HG02642 (cell line): Measurements from ENCODE around the gene CCBE1.
"Not testable (repeated sequence)": the region's sequence is repeated elsewhere in the genome, so short reads cannot be mapped to it uniquely, and the experiment has no call there.

Experiments
- ATAC-seq: cut with Tn5 transposase; IDR thresholded peaks from one replicate; pipeline ENCODE4 v1.9.1; 2021; ENCODE audit warnings: mild to moderate bottlenecking; ENCODE audit not compliant: unreplicated experiment, poor library complexity

Gene CCBE1

GRCh38 chr18:59686260-59686659, 11.0 kb downstream of the CCBE1 start:
- no peak for ATAC-seq

GRCh38 chr18:59685501-59685900, 11.7 kb downstream of the CCBE1 start:
- ATAC-seq, result no peak

DNA sequence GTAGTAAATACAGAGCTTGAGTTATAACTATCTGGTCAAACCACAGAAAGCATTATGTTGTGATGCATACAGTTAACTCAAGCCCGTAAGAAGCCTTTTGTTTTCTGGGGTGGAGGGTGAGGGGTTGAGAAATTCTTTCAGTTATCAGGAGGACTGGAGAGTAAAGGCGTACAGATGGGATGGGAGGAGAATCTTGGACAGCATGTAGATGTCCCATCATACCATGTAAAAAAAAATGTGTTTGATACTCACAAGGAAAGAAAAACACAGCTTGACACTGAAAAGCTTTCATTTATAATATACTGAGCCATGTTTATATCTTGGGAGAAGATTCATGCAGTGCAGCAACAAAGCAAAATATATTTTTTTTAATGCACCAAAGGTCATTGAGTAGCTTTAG, 12.4 kb downstream of the CCBE1 start:
- ATAC-seq, result no peak

GRCh38 chr18:59681521-59682004, 15.7 kb downstream of the CCBE1 start:
- no peak for ATAC-seq

DNA sequence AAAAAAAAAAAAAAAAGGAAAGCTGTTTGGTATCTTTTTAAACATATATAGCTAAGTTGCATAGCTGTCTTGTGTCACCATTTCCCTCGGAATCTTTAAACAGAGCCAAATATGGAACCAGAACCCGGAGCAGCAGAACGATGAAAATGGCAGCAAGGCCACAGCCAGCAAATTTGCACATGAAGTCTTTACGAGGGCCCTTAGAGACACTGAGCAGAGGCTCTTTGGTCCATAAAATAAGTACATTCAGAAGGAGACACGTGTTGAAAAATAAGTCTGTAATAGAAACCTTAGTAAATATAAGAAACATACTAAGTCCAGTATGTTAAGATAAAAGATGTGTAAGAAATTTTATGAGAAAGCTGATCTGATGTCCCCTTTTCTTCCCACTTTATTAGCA, 16.2 kb downstream of the CCBE1 start:
- no peak for ATAC-seq

DNA sequence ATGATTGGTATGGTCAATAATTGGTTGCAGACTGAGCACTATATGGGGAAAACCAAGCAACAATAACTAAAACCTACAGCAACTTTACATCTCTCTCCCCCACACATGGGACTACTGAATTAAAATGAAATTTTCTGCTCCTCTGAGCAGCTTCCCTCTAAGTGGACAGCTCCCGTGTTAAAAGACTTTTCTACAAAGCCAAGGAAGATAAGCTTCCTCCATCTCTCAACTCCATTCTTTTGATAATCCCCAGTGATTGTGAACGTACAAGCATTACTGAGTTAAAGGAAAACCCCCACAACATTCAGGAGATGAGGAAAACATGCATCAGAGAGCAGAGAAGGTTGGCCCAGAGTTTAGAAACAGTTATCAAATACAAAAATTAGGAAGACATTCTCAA, 21.9 kb downstream of the CCBE1 start:
- ATAC-seq, result no peak

DNA sequence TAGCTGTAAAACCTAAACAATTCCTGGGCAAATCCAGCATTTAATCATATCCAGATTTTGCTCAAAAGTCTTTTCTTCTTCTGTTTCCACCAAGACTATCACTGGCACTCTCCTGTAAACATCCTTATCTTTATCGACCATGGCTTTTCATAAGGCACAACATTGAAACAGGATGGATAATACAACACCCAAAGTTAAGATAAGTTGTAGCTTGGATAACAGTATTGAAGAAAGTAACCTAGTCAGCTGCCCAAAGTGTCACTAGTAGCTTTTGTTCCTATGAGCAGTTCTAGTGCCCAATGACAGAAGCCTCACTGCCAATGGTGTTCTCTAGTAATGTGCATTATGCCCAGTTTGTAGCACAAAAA, 22.3 kb downstream of the CCBE1 start:
- no peak for ATAC-seq

DNA sequence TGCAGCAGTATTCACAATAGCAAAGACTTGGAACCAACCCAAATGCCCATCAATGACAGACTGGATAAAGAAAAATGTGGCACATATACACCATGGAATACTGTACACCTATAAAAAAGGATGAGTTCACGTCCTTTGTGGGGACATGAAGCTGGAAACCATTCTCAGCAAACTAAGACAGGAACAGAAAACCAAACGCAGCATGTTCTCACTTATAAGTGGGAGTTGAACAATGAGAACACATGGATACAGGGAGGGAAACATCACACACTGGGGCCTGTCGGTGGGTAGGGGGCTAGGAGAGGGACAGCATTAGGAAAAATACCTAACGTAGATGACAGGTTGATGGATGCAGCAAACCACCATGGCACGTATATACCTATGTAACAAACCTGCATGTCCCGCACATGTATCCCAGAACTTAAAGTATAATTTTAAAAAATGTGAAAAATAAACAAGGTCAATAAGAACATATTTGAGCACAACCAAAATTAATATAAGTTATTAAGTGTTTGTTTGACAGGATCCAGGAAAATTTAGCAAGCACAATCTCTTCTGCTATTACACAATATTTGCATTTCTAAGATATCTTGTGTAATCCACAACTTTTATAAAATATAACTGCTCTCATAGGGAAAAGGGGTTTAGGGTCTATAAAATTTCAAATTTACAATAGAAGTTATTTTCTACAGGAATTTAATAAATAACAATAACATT, 22.9 kb downstream of the CCBE1 start:
- ATAC-seq, result no peak

DNA sequence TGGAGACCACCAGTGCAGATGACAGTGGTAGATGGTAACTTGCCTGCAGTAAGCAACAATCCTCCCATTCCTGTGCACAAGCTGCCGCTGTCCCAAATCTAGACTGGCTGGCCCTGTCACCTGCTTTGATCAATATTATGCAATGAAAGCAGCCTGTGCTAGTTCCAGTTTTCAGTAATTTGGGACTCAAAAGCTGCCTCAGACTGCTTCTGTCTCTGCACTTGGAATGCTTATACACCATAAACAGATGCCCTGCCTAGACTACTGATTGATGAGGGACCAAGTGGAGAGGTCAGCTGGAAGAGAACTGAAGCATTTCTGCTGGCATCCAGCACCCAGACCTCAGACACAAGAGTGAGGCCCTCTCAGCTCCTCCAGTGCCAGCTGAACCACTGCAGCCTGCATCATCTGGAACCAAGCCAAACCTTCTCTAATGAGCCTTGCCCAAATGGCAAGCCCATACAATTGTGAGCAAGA, 24.9 kb downstream of the CCBE1 start:
- ATAC-seq, result no peak

- no peak for ATAC-seq
These were observed 25.7 kb downstream of the CCBE1 start for GRCh38 chr18:59671551-59671950.

GRCh38 chr18:59669872-59670657, 27.2 kb downstream of the CCBE1 start:
- no peak for ATAC-seq

DNA sequence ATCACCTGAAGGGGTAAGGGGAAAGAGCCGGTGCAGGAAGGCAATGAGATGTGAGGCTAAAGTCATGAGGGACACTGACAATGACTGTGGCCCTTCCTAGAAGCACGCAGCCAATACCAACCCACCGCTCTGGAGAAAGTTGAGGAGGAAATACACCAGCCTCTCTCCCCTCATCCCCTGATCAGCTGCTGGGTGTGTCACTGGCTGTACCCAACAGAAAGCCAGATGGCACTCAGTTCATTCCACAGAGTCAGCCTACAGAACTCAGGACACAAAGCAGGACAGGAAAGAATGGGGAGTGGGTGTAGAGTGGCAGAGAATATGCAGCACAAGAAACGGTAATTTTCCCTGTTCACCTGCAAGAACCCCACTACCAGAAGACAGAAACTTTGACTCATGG, 29.7 kb downstream of the CCBE1 start:
- no peak for ATAC-seq

GRCh38 chr18:59666007-59666402, 31.2 kb downstream of the CCBE1 start:
- not testable (repeated sequence) for ATAC-seq

GRCh38 chr18:59665057-59666006, 31.9 kb downstream of the CCBE1 start:
- no peak for ATAC-seq

DNA sequence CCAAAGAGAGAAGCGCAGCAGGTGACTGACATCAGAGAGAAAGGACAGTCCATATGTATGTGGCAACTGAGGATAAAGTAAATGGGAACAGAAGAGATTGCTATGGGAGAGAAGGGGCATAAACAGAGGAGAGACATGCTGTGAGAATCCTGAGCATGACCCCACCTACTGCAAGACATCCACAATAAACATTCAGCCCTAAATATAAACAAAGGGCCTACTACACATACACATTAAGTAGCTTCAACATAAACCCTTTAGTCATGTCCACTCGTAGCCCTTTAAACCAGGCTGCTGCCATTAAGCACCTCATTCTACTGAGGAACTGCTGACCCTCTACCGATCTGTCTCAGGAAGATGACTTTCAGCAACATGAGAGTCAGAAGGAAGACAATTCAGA, 32.9 kb downstream of the CCBE1 start:
- ATAC-seq, result no peak

GRCh38 chr18:59663096-59663495, 34.1 kb downstream of the CCBE1 start:
- no peak for ATAC-seq

- ATAC-seq, result no peak
These were observed 35.1 kb downstream of the CCBE1 start for GRCh38 chr18:59661891-59662701.

DNA sequence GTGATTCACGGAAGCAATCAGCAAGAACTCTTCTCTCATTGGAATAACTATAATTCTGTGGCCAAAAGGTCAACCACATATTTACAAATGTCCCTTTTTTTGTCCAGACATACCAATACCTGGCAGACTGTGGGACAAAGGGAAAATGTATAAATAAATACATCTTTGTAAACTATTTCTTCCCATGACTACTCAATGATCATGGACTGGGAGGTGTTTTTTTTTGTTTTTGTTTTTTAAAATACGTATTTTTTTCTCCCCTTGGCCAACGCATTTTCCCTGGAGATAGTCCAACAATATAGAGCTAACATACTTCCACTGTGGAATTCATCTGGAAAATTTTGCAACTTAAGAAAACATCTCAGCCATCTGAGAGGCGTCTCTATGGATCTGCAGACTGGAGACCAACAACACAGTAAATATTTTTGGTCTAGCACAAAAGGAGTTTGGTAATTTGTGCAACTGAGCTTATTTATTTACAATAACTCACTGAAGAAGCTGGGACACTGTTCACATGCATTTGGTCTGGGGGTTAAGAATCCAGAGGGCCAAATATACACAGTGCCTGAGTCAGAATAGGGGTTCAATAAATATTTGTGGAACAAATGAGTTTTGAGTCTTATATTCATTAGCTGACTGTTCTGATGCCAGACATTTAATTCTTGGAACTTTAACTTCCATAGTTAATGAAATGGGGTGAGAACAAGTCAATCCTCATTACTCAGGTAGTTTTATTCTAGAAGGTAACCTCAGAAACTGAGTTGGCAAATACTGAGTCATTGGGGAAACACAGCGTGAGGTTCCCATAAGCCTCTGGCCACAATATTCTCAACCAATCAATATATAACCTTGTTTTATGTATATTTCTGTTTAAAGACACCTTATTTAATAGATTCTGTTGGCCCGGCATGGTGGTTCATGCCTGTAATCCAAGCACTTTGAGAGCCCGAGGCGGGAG, 36.2 kb downstream of the CCBE1 start:
- ATAC-seq, result no peak

DNA sequence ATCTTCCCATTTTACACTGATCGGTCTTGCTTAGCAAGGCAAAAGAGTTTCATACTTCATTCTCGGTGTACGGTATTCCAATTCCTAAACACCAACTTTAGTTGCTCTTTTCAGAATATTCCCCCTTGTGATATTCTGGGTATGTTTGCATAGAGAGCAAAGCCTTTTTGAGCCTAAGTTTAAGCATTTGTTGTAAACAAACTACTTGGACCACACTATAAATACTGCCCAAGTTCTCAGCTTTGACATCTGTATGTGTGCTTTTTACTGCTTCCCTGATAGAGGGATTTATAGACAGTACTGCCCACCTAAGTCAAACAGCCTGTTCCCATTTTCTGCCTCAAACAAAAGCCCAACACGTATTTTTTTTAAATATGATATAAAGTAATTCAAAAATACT, 36.9 kb downstream of the CCBE1 start:
- no peak for ATAC-seq
